GM23248 (cell line): Measurements from ENCODE around the gene EGLN1.

ENCODE experiments used
- EZH2 ChIP-seq: fragments of 200-600 bp; sonication (generic); IDR thresholded peaks from 2 replicates; pipeline ENCODE4 v1.6.1; 2018; ENCODE audit warnings: antibody characterized with exemption, mild to moderate bottlenecking; ENCODE audit not compliant: insufficient read depth, poor library complexity, severe bottlenecking
- EZH2phosphoT487 ChIP-seq: fragments of 200-600 bp; sonication (generic); IDR thresholded peaks from 2 replicates; pipeline ENCODE4 v1.6.1; 2018; ENCODE audit warnings: antibody characterized with exemption, moderate library complexity, mild to moderate bottlenecking, low read depth; ENCODE audit not compliant: insufficient read depth

- TF ChIP-seq EZH2: no peak
- no peak for TF ChIP-seq EZH2phosphoT487
Observed at GRCh38 chr1:231334952-231335351, 87.1 kb downstream of the EGLN1 start.
